Right lung (tissue), 5 donors: ENCODE results near the gene ELAC1. TPM values are rescaled to one million over a fixed set of nuclear protein-coding genes. Genes with fewer than 3 reads are reported as not detected.

Experiments used
- DNase-seq, 2 donors: peaks; one replicate each; pipeline ENCODE4 v3.0.0-alpha.2; 2013
- polyA plus RNA-seq, 5 donors: library from polyadenylated mRNA; unstranded; fragments of 120-200 nt; gene quantifications; one replicate each; pipeline versions ENCODE4 v1.2.1 to v1.2.3, GENCODE V29; 2013; ENCODE audit warnings: inconsistent platforms in 1 of 5, low replicate concordance in 1 of 5; ENCODE audit not compliant: insufficient read length in 5 of 5, insufficient read depth in 1 of 5

The ELAC1 gene
- polyA plus RNA-seq, 5 donors = 10.4 to 15.5 (median 12.8) TPM

DNA sequence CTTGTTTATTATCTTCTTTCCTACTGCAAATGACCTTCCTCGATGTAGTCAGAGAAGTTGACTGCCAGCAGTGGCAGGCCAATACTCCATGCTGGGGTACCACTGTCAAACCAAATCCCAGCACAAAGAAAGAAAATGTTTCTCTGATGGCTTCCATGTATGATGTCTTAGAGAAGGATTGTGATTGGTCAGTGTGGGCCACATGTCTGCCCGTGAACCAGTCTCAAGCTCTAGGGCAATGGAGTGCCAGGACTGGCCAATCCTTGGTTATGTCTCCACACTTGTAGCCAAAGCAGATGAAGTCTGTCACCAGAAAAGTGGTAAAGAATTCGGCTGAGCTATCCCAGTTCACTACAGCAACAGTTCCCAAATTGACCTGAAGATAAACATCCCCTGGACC is 44.6 kb downstream of the ELAC1 start:
- DNase-seq = no peak

DNA sequence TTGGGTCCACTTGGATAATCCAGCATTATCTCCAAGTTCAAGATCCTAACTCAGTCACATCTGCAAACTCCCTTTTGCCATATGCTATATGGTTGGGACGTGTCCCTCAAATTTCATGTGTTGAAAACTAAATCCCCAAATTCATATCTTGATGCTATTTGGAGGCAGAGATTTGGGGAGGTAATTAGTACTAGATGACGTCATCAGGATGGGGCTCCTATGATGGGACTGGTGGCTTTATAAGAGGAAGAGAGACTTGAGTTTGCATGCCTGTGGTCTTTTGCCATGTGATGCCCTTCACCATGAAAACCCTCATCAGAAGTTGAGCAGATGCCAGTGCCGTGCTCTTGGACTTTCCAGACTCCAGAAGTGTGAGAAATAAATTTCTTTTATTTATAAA is 45.4 kb downstream of the ELAC1 start:
- DNase-seq = no peak

DNA sequence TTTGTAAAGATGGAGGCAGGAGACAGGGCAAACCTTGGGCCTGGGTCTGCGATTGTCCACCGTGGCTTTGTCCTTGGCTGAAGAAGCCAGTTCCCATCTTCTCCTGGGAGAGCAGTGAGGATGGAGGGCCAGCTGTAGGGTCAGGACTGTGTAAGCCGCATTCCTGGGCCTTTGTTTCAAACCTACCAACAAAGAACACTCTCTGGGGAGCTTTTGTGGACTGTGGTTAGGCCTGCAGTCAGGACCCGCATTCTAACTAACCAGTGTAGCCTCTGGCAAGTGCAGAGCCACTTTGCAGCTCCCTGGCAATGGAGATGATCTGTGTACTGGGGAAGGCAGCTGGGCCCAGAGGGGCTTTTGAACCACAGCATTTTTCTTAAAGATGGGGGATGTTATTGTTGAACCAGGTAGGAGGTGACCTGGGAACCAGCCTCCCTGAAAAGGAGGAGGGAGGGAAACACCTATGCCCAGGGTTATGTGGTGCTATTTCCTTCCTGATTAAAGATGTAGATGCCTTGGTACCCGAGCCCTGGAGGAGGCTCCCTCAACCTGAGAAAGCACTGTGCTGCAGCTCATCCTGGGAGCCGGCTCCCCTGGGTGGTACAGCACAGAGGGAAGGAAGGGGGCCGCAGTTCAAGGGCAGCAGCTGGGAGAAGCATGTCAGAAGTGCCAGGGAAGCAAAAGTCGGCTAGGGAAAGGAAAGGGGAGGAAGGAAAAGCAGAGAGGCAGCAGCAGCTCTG is 49.5 kb downstream of the ELAC1 start:
- DNase-seq = no peak

DNA sequence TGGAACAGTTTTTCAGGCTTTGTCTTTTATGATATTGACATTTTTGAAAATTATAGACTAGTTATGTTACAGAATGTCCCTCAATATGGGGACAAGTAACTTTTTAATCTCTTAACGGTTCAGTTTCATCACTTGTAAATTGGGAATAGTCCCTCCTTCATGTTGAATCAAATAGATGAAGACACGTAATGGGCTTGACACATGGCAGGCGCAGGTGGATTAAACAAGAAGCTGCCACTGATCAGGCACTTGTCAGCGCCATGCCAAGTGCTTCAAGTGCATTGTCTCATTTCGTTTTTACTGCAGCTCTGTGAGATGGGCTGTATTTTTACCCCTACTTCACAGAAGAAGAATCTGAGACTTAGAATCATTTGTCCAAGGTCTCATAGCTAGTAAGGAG is 52.7 kb downstream of the ELAC1 start:
- DNase-seq = no peak

DNA sequence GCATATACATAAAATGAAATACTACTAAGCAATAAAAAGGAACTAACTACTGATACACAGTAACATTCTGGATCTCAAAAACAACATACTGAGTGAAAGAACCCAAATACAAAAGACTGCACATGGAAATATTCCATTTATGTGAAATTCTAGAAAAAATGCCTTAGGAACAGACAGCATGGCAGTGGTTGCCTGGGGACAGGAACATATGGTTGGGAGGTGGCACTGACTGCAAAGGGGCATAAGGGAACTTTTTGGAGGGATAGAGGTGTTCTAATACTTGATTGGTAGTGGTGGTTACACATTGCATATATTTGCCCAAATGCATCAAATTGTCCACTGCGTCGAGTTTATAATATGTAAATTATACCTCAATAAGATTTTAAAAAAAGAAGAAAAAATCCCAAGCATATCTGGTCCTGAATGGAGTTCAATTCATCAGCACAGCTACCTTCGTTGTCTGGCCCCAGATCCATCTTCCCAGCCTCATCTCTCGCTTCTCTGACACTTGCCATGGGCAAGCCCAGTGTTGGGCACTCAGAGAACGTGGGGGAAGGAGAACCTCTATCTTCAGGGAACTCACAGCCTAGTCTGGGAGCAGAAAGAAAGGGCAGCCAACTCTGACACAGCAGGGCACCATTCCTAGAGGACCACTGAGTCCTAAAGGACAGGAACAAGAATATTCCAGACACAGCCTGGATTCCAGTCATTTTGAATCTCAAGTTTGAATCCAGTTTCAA is 53.6 kb downstream of the ELAC1 start:
- no peak for DNase-seq

DNA sequence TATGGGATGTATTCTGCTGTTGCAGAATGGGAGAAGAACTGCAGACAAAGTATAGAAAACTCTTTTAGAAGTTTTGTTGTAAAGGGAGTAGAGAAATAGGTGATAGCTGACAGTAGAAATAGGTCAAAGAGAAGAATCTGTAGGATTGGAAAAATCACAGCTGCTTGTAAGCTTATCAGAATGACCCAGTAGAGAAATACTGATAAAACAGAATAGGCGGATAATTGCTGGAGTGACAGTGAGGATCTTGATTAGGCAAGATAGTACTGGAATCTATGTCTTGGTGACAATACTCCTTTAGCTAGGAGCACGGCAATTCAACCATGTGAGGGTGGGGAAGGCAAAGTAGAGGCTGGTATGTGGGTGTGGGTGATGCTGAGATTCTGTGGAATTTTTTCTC is 57.7 kb downstream of the ELAC1 start:
- no peak for DNase-seq

DNA sequence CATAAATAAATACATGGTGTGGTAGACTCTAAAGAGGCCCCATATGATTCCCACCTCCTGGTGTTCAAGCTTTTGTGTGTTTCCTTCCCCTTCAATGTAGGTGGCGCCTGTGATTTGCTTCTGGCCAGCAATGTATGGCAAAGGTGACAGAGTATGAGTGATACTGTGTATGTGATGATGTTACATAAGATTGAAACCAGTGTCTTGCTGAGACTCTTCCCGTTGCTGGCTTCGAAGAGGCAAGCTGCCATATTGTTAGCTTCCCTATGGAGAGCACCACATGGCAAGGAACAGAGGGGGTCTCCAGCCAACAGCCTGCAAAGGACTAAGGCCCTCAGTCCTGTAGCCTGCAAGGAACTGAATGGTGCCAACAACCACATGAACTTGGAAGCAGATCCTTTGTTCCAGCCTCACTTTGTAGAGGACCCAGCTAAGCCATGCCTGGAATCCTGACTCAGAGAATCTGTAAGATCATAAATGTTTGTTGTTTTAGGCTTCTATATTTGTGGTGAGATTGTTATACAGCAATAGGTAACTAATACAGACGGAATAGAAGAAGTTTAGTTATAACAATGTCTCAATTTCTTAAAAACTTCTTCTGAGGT is 60.5 kb downstream of the ELAC1 start:
- DNase-seq = no peak

DNA sequence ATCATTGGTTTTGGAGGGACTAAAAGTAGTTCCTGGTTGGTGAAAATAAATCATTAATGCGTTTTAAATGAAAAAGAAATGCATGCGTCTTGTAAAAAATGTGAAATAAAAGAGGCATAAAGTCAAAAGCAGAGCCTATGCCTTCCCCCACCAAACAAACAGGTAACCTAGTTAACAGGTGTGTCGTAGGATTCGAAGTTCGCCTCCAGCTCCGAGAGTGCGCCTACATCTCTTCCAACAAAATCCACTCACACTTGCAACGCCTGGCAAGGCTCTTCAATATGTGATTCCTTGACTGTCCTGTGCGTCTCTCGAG is 61.5 kb downstream of the ELAC1 start:
- DNase-seq = no peak

DNA sequence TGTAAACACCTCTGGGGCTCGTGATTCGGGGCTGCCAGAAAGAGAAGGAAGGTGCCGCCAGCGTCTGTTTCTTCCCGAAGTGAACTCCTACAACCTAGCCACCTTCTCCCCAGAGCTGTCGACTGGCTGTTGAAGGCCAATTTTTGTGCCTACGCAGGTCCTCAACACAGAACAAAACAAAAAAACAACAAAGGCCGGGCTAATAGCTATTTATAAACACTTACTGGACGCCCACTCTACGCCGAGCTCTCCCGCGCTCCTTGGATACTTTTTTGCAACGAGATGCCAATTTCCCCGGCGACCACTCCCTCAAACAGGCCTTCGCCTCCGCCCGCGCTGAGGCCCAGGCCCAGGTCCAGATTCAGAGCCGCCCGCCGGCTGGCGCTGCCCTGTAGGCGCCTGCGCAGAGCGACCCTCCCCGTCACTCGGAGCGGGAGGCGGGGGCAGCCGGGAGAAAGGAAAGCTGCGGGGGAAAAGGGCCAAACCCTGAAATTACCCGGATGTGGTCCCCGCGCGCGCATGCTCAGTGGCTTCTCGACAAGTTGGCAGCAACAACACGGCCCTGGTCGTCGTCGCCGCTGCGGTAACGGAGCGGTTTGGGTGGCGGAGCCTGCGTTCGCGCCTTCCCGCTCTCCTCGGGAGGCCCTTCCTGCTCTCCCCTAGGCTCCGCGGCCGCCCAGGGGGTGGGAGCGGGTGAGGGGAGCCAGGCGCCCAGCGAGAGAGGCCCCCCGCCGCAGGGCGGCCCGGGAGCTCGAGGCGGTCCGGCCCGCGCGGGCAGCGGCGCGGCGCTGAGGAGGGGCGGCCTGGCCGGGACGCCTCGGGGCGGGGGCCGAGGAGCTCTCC is 62.1 kb downstream of the ELAC1 start, which contains the start of gene SMAD4:
Gene SMAD4 (plus strand): TSS at position 520 of the 843 bp plus-strand sequence. CDS start 16,834 bp downstream, outside the sequence.
- DNase-seq = peak; percentile 98

DNA sequence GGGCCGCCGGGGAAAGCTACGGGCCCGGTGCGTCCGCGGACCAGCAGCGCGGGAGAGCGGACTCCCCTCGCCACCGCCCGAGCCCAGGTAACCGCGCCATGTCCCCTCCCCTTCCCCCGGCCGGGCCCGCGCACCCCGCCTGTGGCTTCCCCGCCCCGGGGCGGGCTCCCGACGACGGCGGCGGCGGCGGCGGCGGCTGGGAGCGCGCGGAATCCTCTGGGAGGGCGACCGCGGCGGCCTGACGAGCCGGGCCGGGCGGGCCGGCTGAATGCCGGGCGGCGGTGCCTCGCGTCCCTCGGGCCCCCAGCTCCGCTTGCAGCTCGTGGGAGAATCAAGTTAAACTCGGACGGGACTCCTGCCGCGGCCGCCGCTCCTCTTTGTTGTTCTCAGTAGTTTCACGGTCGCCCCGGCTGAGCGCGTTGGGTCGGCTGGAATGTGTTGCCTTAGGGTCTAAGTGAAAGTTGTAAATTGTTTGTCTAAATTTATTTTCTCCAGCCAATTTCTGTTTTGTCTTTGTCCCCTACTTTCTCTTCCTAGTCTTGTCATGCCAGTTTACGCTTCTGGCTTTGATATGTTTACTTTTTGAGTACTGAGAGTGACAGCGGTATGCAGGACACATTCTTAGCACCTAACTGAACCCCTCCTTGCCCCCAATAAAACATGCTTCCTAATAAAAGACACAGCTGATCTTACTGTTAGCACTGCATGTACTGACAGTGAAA is 62.9 kb downstream of the ELAC1 start:
- DNase-seq = peak in 1 of 2 donors; percentile 18

DNA sequence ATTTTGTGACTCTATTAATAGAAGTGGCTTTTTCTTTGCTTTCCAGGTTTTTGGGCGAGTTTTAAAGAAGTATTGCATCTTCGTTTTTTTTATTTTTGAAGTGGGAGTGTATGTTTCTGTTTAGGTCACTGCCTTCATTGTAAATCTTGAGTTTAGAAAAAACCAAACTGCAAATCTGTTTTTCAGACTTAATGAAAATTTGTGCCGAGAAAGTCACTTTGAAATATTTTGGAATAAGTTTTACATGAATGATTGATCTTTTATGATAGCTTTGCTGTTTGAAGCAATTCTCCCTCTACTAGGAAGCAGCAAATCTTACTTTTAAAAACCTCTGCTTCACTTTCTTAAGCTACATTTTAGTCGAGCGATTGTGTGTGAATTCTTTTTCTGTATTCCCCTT is 64.4 kb downstream of the ELAC1 start:
- DNase-seq = no peak

DNA sequence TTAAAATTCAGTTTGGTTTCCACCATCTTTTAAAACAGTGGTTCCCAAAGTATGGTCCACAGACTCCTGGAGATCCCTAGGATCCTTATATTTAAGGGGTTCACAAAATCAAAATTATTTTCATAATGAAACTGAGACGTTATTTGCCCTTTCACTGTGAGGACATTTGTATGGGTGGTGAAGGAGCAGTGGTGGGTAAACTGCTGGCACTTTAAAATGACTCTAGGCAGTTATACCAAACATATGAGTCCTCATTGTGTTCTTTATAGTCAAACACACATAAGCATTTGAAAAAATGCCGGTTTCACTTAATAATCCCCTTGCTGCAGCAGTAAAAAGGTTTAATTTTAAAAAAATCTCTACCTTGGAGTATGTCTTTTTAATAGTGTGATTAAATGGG is 69.4 kb downstream of the ELAC1 start:
- DNase-seq = no peak

Other genes with a start within 250 kb of the ELAC1 start
- under 1 TPM; 0.24 to 0.78 (median 0.31) TPM for gene MRO, start 148.0 kb upstream of the ELAC1 start, polyA plus RNA-seq
- gene ME2, start 88.9 kb upstream of the ELAC1 start, polyA plus RNA-seq = 10 to 100 TPM; 25.9 to 39.0 (median 31.4) TPM
- 100 to 1,000 TPM; 104 to 168 (median 160) TPM for gene SMAD4, start 62.2 kb downstream of the ELAC1 start, polyA plus RNA-seq
- gene MEX3C, start 229.6 kb downstream of the ELAC1 start, polyA plus RNA-seq = 10 to 100 TPM; 51.9 to 78.2 (median 69.8) TPM